Stimulated activated naive B cell treated with anti-CD40 and anti-IgM and Interleukin-4, amounts not matched to agents 10 μg/mL and 1 μg/mL and 100 μg/mL, for 72 hours (primary cell): ENCODE results near the gene GPR18.
A peak's percentile ranks its signal among the peaks of the same experiment; 100 is the strongest.

ENCODE experiments used
- ATAC-seq, 2 donors: fragments of 150-1000 bp; cut with Tn5 transposase; replicated peaks; 2 replicates each; pipeline ENCODE4 v1.10.0; 2021; ENCODE audit warnings: moderate library complexity in 1 of 2
- DNase-seq: peaks from one replicate; pipeline ENCODE4 v3.0.0; 2021
- H3K27ac Mint-ChIP-seq: one replicate; pipeline ENCODE4 v1.8.0; 2022; ENCODE audit warnings: mild to moderate bottlenecking, mixed read lengths
- H3K27me3 Mint-ChIP-seq, 2 donors: one replicate each; pipeline ENCODE4 v1.8.0; 2022; ENCODE audit warnings: mixed read lengths in 2 of 2
- H3K36me3 Mint-ChIP-seq, 2 donors: one replicate each; pipeline ENCODE4 v1.8.0; 2022; ENCODE audit warnings: mixed read lengths in 2 of 2, mild to moderate bottlenecking in 1 of 2
- H3K4me1 Mint-ChIP-seq, 2 donors: one replicate each; pipeline ENCODE4 v1.8.0; 2022; ENCODE audit warnings: mixed read lengths in 2 of 2, mild to moderate bottlenecking in 1 of 2
- H3K4me3 Mint-ChIP-seq, 2 donors: one replicate each; pipeline ENCODE4 v1.8.0; 2022; ENCODE audit warnings: mild to moderate bottlenecking in 2 of 2, mixed read lengths in 2 of 2, moderate library complexity in 1 of 2
- H3K9me3 Mint-ChIP-seq, 2 donors: one replicate each; pipeline ENCODE4 v1.8.0; 2022; ENCODE audit warnings: mixed read lengths in 2 of 2, mild to moderate bottlenecking in 1 of 2

The GPR18 gene

GRCh38 chr13:99298056-99298455 is 39.9 kb upstream of the GPR18 start:
- peak overlapping the region; percentile 65 to 80 for H3K4me3 Mint-ChIP-seq
- H3K4me1 Mint-ChIP-seq: peaks cover 51 to 76% of the 10 kb centered on the region in 2 donors
- no peaks in the 10 kb centered on the region for H3K27me3 Mint-ChIP-seq
- DNase-seq (no peak), ATAC-seq (no peak)
- peak overlapping the region; percentile 85 for H3K27ac Mint-ChIP-seq
- H3K9me3 Mint-ChIP-seq: no peaks in the 10 kb centered on the region
- H3K36me3 Mint-ChIP-seq: peaks cover 44 to 60% of the 10 kb centered on the region in 2 donors

DNA sequence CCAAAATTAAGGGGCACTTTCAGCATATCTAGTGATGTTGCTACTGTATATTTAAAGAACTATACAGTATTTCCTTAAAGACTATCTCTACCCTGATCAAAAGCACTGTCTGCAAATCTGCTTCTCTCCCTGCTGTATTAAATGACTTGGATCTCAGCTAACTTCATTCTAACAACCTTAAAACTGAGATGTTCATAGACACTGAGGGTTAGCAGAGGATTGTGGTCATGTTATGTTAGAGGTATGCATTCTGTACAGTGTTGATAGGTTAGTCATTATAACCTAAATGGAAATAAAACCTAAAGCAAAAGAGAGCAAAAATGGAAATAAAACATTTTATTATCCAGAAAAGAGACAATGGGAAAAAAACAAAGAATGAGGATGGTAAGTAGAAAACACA is 39.2 kb upstream of the GPR18 start:
- no peak for DNase-seq
- H3K4me1 Mint-ChIP-seq: peaks cover 49 to 75% of the 10 kb centered on the region in 2 donors
- ATAC-seq: no peak

GRCh38 chr13:99296398-99296797 is 38.2 kb upstream of the GPR18 start:
- peak overlapping the region; percentile 60 to 61 for H3K4me3 Mint-ChIP-seq
- H3K9me3 Mint-ChIP-seq: no peaks in the 10 kb centered on the region
- H3K27ac Mint-ChIP-seq: peak overlapping the region; percentile 86
- peaks cover 41 to 59% of the 10 kb centered on the region in 2 donors for H3K36me3 Mint-ChIP-seq
- DNase-seq: no peak
- H3K4me1 Mint-ChIP-seq: peaks cover 45 to 75% of the 10 kb centered on the region in 2 donors
- H3K27me3 Mint-ChIP-seq: no peaks in the 10 kb centered on the region
- ATAC-seq: peak; percentile 60 to 77

More for the DNA sequence above, 39.2 kb upstream of the GPR18 start:
- H3K4me3 Mint-ChIP-seq: peak overlapping the region; percentile 65 to 80
- H3K27ac Mint-ChIP-seq: peak overlapping the region; percentile 85
- no peaks in the 10 kb centered on the region for H3K27me3 Mint-ChIP-seq
- peaks cover 44 to 60% of the 10 kb centered on the region in 2 donors for H3K36me3 Mint-ChIP-seq
- H3K9me3 Mint-ChIP-seq: no peaks in the 10 kb centered on the region

GRCh38 chr13:99295488-99296252 is 37.5 kb upstream of the GPR18 start:
- Mint-ChIP-seq H3K4me3 (peak overlapping the region; percentile 65 to 69), H3K4me1 (peaks cover 51 to 81% of the 10 kb centered on the region in 2 donors), H3K36me3 (peaks cover 45 to 66% of the 10 kb centered on the region in 2 donors)

GRCh38 chr13:99294958-99295357 is 36.8 kb upstream of the GPR18 start:
- Mint-ChIP-seq H3K27me3 (no peaks in the 10 kb centered on the region), H3K27ac (peak overlapping the region; percentile 25), H3K9me3 (no peaks in the 10 kb centered on the region), H3K4me3 (peak overlapping the region in 1 of 2 donors; percentile 17), H3K36me3 (peaks cover 47 to 67% of the 10 kb centered on the region in 2 donors), H3K4me1 (peaks cover 50 to 81% of the 10 kb centered on the region in 2 donors)
- ATAC-seq (no peak), DNase-seq (no peak)

More at GRCh38 chr13:99295488-99296252, 37.5 kb upstream of the GPR18 start:
- DNase-seq (no peak), ATAC-seq (peak; percentile 33 to 35)
- no peaks in the 10 kb centered on the region for H3K27me3 Mint-ChIP-seq
- no peaks in the 10 kb centered on the region for H3K9me3 Mint-ChIP-seq
- H3K27ac Mint-ChIP-seq: peak overlapping the region; percentile 88

DNA sequence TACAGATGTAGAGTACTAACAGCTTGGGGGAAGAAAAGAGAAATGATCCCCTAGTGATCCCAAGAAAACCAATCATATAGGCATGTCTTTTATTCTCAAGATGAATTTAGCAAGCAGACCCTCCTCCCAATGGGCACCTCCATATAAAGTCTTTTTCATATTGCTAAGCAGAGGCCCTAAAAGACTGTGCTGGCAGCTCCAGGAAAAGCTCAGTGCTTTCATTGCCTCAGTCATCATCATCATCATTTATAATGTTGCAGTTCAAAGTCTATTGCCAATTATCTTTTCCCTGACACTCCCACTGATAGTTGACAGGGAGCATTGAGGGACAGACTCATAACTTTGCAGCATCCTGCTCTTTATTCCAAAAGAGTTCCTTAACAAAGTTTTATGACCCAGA is 36.0 kb upstream of the GPR18 start:
- H3K4me1 Mint-ChIP-seq: peaks cover 52 to 81% of the 10 kb centered on the region in 2 donors
- H3K9me3 Mint-ChIP-seq: no peaks in the 10 kb centered on the region
- H3K27me3 Mint-ChIP-seq: no peaks in the 10 kb centered on the region
- peaks cover 52 to 68% of the 10 kb centered on the region in 2 donors for H3K36me3 Mint-ChIP-seq
- peak overlapping the region; percentile 89 for H3K27ac Mint-ChIP-seq
- no peak for ATAC-seq
- no peak for DNase-seq
- H3K4me3 Mint-ChIP-seq: no peak overlapping the region

DNA sequence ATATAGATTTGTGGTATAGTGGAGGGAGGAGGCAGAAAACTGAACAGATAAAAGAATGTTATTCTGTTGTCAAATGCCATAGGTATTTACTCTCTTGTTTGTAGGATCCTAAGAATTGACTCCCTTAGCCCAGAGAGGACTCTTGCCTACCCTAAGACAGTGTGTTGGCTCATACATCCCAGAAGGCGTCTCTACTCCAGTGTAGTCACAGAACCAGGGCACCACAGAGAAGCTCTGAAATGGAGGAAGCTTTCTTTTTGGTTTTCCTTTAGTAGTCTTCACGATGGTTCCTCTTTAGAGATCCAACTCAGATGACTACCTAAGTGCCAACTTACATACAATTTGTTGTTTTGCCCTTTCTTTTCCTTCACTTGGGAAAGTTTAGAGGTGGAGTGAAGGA is 35.0 kb upstream of the GPR18 start:
- DNase-seq: no peak
- H3K27ac Mint-ChIP-seq: peak overlapping the region; percentile 66
- ATAC-seq: no peak
- peaks cover 53 to 68% of the 10 kb centered on the region in 2 donors for H3K36me3 Mint-ChIP-seq
- no peaks in the 10 kb centered on the region for H3K9me3 Mint-ChIP-seq
- peaks cover 52 to 84% of the 10 kb centered on the region in 2 donors for H3K4me1 Mint-ChIP-seq
- no peaks in the 10 kb centered on the region for H3K27me3 Mint-ChIP-seq
- peak overlapping the region in 1 of 2 donors; percentile 17 for H3K4me3 Mint-ChIP-seq

DNA sequence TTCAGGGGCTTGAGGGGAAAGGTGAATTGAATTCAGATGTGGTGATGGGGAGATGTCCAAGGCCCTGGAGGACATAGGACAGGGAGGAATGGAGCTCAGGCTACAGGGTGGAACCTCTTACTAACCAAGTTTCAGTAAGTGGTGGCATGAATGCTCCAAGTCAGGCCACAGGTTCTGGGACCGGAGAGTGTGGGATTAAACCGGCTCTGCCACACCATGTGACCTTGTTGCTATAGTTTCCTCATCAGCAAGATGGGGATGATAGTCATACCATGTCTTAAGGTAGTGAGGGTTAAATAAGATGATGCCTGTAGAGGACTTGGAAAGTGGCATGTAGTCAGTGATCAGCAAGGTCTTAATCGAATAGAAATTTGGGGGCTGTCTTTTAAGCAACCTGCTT is 32.7 kb upstream of the GPR18 start:
- peak overlapping the region; percentile 49 for H3K27ac Mint-ChIP-seq
- no peaks in the 10 kb centered on the region for H3K9me3 Mint-ChIP-seq
- H3K4me1 Mint-ChIP-seq: peaks cover 51 to 89% of the 10 kb centered on the region in 2 donors
- H3K36me3 Mint-ChIP-seq: peaks cover 45 to 64% of the 10 kb centered on the region in 2 donors
- H3K27me3 Mint-ChIP-seq: no peaks in the 10 kb centered on the region
- H3K4me3 Mint-ChIP-seq: no peak overlapping the region
- DNase-seq (no peak), ATAC-seq (no peak)

GRCh38 chr13:99289674-99290337 is 31.6 kb upstream of the GPR18 start:
- no peak for ATAC-seq
- peak overlapping the region; percentile 59 for H3K27ac Mint-ChIP-seq

DNA sequence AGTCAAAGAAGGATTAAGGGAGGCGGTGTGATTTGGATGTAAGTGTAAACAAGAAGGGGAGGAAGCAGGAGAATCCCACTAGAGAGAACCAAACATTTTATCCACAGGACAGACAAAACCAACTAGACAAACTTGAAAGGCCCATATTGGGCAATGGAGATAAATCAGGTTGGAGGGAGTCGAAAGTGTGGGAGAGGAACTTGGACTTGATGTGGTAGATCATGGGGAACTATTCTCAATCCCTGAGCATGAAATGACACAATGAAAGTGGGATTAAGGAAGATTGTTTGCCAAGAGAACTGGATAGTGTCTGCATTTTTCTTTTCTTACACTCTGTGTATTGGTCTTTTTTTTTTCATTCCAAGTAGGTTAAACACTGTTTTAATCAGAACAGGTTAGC is 31.1 kb upstream of the GPR18 start:
- Mint-ChIP-seq H3K9me3 (no peaks in the 10 kb centered on the region), H3K27ac (peak overlapping the region; percentile 60), H3K36me3 (peaks cover 38 to 65% of the 10 kb centered on the region in 2 donors), H3K27me3 (no peaks in the 10 kb centered on the region), H3K4me1 (peaks cover 50 to 93% of the 10 kb centered on the region in 2 donors), H3K4me3 (peak overlapping the region; percentile 44 to 58)
- ATAC-seq (no peak), DNase-seq (no peak)

More at GRCh38 chr13:99289674-99290337, 31.6 kb upstream of the GPR18 start:
- H3K27me3 Mint-ChIP-seq: no peaks in the 10 kb centered on the region
- no peak for DNase-seq
- peaks cover 47 to 90% of the 10 kb centered on the region in 2 donors for H3K4me1 Mint-ChIP-seq
- H3K36me3 Mint-ChIP-seq: peaks cover 39 to 63% of the 10 kb centered on the region in 2 donors
- H3K4me3 Mint-ChIP-seq: peak overlapping the region in 1 of 2 donors; percentile 10
- H3K9me3 Mint-ChIP-seq: no peaks in the 10 kb centered on the region

- peak; percentile 96 to 98 for ATAC-seq
- no peaks in the 10 kb centered on the region for H3K9me3 Mint-ChIP-seq
- peaks cover 48 to 94% of the 10 kb centered on the region in 2 donors for H3K4me1 Mint-ChIP-seq
- peaks cover 30 to 56% of the 10 kb centered on the region in 2 donors for H3K36me3 Mint-ChIP-seq
- H3K4me3 Mint-ChIP-seq: peak overlapping the region in 1 of 2 donors; percentile 29
- DNase-seq: peak; percentile 66
- peak overlapping the region; percentile 91 for H3K27ac Mint-ChIP-seq
- H3K27me3 Mint-ChIP-seq: no peaks in the 10 kb centered on the region
Observed at GRCh38 chr13:99288089-99288488, 29.9 kb upstream of the GPR18 start.

GRCh38 chr13:99287551-99287950 is 29.4 kb upstream of the GPR18 start:
- DNase-seq (no peak), ATAC-seq (peak in 1 of 2 donors; percentile 2)
- H3K27ac Mint-ChIP-seq: peak overlapping the region; percentile 91
- no peaks in the 10 kb centered on the region for H3K27me3 Mint-ChIP-seq
- peaks cover 49 to 94% of the 10 kb centered on the region in 2 donors for H3K4me1 Mint-ChIP-seq
- peak overlapping the region; percentile 17 to 65 for H3K4me3 Mint-ChIP-seq
- H3K36me3 Mint-ChIP-seq: peaks cover 26 to 52% of the 10 kb centered on the region in 2 donors
- H3K9me3 Mint-ChIP-seq: no peaks in the 10 kb centered on the region

DNA sequence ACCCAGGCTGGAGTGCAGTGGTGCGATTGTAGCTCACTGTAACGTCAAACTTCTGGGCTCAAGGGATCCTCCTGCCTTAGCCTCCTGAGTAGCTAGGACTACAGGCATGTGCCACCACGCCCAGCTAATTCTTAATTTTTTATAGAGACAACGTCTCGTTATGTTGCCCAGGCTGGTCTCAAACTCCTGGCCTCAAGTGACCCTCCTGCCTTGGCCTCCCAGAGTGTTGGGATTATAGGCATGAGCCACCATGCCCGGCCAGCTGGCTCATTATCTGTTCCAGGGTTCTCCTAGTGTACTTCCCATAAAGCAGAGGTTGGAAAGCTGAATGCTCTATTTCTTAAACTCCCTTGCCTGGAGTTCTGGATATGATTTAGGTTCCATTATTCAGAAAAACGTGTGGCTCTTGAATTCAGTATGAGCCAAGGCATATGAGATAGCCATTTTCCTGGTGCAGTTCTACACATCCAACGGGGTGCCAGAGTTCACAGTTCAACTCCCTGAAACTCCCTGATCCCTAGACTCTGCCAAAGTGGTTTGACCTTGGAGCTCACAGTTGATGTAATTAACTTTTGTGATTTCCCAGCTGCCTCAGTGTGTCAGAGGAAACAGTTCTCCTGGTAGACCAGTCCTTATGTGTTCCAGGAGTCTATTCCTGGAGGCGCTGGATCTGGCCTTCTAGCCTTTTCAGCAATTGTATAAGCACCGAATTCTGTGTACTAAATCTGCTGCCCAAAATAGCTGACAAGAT is 27.4 kb upstream of the GPR18 start:
- DNase-seq (no peak), ATAC-seq (no peak)
- Mint-ChIP-seq H3K27me3 (no peaks in the 10 kb centered on the region), H3K4me1 (peaks cover 54 to 100% of the 10 kb centered on the region in 2 donors), H3K36me3 (peaks cover 25 to 43% of the 10 kb centered on the region in 2 donors), H3K9me3 (no peaks in the 10 kb centered on the region), H3K4me3 (no peak overlapping the region), H3K27ac (peak overlapping the region; percentile 81)
